Naive thymus-derived CD4-positive, alpha-beta T cell (primary cell): Measurements from ENCODE around the gene AGRN. TPM values are rescaled to one million over a fixed set of nuclear protein-coding genes. Genes with fewer than 3 reads are reported as not detected.

Source experiments
- ATAC-seq: fragments of 150-1000 bp; cut with Tn5 transposase; 2 replicates; pipeline ENCODE4 v1.10.0; 2021; ENCODE audit warnings: mild to moderate bottlenecking, moderate library complexity
- CTCF ChIA-PET: fragments of 350-600 bp; sonication (Branson Sonifier 250); formaldehyde crosslinking; loops from one replicate; lab custom pipeline; 2021; ENCODE audit warnings: antibody characterized with exemption; lab: Charles Lee
- POLR2A ChIA-PET: fragments of 350-600 bp; sonication (Branson Sonifier 250); formaldehyde crosslinking; loops from one replicate; lab custom pipeline; 2021; ENCODE audit warnings: antibody characterized with exemption, inconsistent platforms; lab: Charles Lee
- DNase-seq, 9 donors: peaks; one replicate each; pipeline versions ENCODE4 v3.0.0 to v3.0.0-alpha.2; 2020 to 2022; ENCODE audit warnings: mixed read lengths in 1 of 9
- H3K27ac ChIP-seq: one replicate; pipeline ENCODE4 v1.7.0; 2013; ENCODE audit warnings: mild to moderate bottlenecking, low read depth, low read length, moderate library complexity
- H3K27me3 ChIP-seq, 2 donors: one replicate each; pipeline ENCODE4 v1.7.0; 2013; ENCODE audit warnings: low read length in 2 of 2, mild to moderate bottlenecking in 2 of 2, moderate library complexity in 2 of 2; ENCODE audit not compliant: control insufficient read depth in 2 of 2, insufficient read depth in 2 of 2
- H3K36me3 ChIP-seq, 3 experiments: 1 replicate in 2 of 3; 2 replicates in 1 of 3; pipeline ENCODE4 v1.7.0; 2013; ENCODE audit warnings: low read length in 3 of 3, mild to moderate bottlenecking in 3 of 3, moderate library complexity in 1 of 3; ENCODE audit not compliant: insufficient read depth in 3 of 3, control insufficient read depth in 2 of 3
- H3K4me1 ChIP-seq, 2 donors: one replicate each; pipeline ENCODE4 v1.7.0; 2013; ENCODE audit warnings: low read length in 2 of 2, mild to moderate bottlenecking in 2 of 2, moderate library complexity in 1 of 2; ENCODE audit not compliant: control insufficient read depth in 2 of 2, insufficient read depth in 2 of 2
- H3K4me3 ChIP-seq: 2 replicates; pipeline ENCODE4 v1.7.0; 2013; ENCODE audit warnings: mild to moderate bottlenecking, low read length
- H3K9me3 ChIP-seq, 3 experiments: 1 replicate in 2 of 3; 2 replicates in 1 of 3; pipeline ENCODE4 v1.7.0; 2013; ENCODE audit warnings: low read length in 3 of 3; ENCODE audit not compliant: control insufficient read depth in 2 of 3
- H3K27ac Mint-ChIP-seq, 9 donors: one replicate each; pipeline ENCODE4 v1.8.0; 2020 to 2022; ENCODE audit warnings: mixed read lengths in 9 of 9, mild to moderate bottlenecking in 8 of 9, moderate library complexity in 5 of 9, inconsistent platforms in 2 of 9
- H3K27me3 Mint-ChIP-seq, 5 donors: one replicate each; pipeline ENCODE4 v1.8.0; 2021 to 2022; ENCODE audit warnings: mixed read lengths in 5 of 5, mild to moderate bottlenecking in 1 of 5
- H3K36me3 Mint-ChIP-seq, 5 donors: one replicate each; pipeline ENCODE4 v1.8.0; 2020 to 2022; ENCODE audit warnings: mixed read lengths in 5 of 5, mild to moderate bottlenecking in 3 of 5, inconsistent platforms in 1 of 5
- H3K4me1 Mint-ChIP-seq, 7 donors: one replicate each; pipeline ENCODE4 v1.8.0; 2020 to 2022; ENCODE audit warnings: mixed read lengths in 7 of 7, mild to moderate bottlenecking in 3 of 7, inconsistent platforms in 1 of 7
- H3K4me3 Mint-ChIP-seq, 10 donors: one replicate each; pipeline ENCODE4 v1.8.0; 2020 to 2022; ENCODE audit warnings: mild to moderate bottlenecking in 10 of 10, mixed read lengths in 10 of 10, moderate library complexity in 6 of 10, inconsistent platforms in 2 of 10
- H3K9me3 Mint-ChIP-seq, 11 donors: one replicate each; pipeline ENCODE4 v1.8.0; 2020 to 2022; ENCODE audit warnings: mixed read lengths in 11 of 11, mild to moderate bottlenecking in 4 of 11, inconsistent platforms in 1 of 11, moderate library complexity in 1 of 11
- intact Hi-C, 2 donors: fragments of 100-400 bp; cut with micrococcal nuclease; formaldehyde crosslinking; loops; one replicate each; pipeline ENCODE4 v1.15.1; 2023
- polyA plus RNA-seq, 2 donors: library from polyadenylated mRNA; unstranded; fragments of 300-500 nt; fragmentation: Illumina TruSeq; gene quantifications; one replicate each; pipeline ENCODE4 v1.2.3, GENCODE V29; 2021
- total RNA-seq, 6 experiments: library from RNA in 5 of 6; stranded (reverse) in 5 of 6; gene quantifications; 1 replicate in 5 of 6; 2 replicates in 1 of 6; pipeline ENCODE4 v1.2.3 and lab custom pipeline; 2021 to 2026

AGRN gene
- total and polyA plus RNA-seq, 7 experiments from 2014 or later, result 0.19 to 10.9 (median 2.7) TPM

DNA sequence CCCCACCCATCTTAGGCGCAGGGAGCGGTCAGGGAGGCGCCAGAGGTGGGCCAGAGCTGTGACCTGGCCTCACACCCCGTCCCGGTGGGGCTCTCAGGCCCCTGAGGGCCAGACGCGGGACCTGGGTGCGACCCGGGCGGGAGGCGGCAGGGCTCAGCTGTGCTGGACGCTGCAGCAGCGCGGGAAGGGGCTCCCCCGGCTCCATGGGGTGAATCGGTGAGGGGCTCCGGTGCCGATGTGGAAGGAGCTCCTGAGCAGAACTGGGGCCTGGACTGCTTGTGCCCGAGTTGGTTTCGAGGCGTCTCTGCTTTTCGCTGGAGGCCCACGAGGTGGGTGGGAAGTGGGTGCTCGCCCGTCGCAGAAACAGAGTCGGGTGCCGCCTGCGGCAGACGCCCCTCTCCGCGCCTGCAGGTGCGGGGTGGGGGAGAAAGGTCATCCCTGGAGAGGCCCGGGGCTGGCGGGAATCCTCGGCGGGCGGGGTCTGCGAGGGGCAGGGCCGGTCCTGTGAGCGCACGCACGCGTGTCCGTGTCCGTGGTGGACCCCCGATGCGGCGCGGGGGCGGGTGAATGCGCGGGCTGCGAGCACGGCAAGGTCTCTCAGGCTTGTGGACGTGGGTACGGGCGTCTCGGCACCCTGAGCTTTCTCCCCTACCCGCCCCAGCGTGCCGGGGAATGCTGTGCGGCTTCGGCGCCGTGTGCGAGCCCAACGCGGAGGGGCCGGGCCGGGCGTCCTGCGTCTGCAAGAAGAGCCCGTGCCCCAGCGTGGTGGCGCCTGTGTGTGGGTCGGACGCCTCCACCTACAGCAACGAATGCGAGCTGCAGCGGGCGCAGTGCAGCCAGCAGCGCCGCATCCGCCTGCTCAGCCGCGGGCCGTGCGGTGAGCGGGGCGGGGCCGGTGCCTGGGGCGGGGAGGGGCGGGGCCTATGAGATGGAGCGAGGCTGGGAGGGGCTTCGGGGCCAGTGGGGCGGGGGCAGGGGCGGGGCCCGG, 20.4 kb downstream of the AGRN start:
- no peaks in the 10 kb centered on the region for H3K36me3 ChIP-seq
- H3K27ac ChIP-seq, result peak overlapping the region; percentile 35
- ChIA-PET POLR2A (interaction anchor here (1.1 to 1.6 kb wide), 4 partner anchors 21 to 64 kb away, joined by 3 to 4 read pairs (median 4); no protein-coding TSS in a partner anchor), CTCF (interaction anchor here (0.8 kb wide), 1 partner anchor 19 kb away, joined by 5 read pairs; no protein-coding TSS in a partner anchor)
- ATAC-seq, result peak; percentile 93
- peak overlapping the region; percentile 52 for H3K4me3 ChIP-seq
- H3K9me3 ChIP-seq, result no peaks in the 10 kb centered on the region
- intact Hi-C loops, result loop anchor here (1.0 to 2.0 kb wide), 6 partner anchors 19 to 77 kb away; partner anchors contain the start of genes C1orf159 (in 2 of the 2) and AGRN (in 1 of the 2)
- Mint-ChIP-seq H3K9me3 (peaks cover 0 to 6% (median 0%) of the 10 kb centered on the region in 11 donors), H3K27ac (peak overlapping the region in 7 of 9 donors; percentile 25 to 56 (median 41)), H3K4me1 (peaks cover 5 to 18% (median 15%) of the 10 kb centered on the region in 7 donors), H3K36me3 (peaks cover 0 to 5% (median 0%) of the 10 kb centered on the region in 5 donors), H3K27me3 (peaks cover 3 to 27% (median 5%) of the 10 kb centered on the region in 5 donors), H3K4me3 (peak overlapping the region; percentile 71 to 86 (median 80))
- no peaks in the 10 kb centered on the region for H3K27me3 ChIP-seq
- H3K4me1 ChIP-seq, result peaks cover 6 to 14% of the 10 kb centered on the region in 2 donors
- DNase-seq, result peak; percentile 69 to 84 (median 81)

- no peaks in the 10 kb centered on the region for H3K36me3 ChIP-seq
- peaks cover 0 to 5% (median 0%) of the 10 kb centered on the region in 5 donors for H3K36me3 Mint-ChIP-seq
- ATAC-seq (no peak), DNase-seq (peak in 1 of 9 donors; percentile 30)
- peaks cover under 1 to 19% (median 2%) of the 10 kb centered on the region in 5 donors for H3K27me3 Mint-ChIP-seq
- ChIA-PET POLR2A (interaction anchor here (1.2 to 1.6 kb wide), 3 partner anchors 22 to 30 kb away, joined by 3 to 4 read pairs (median 4); no protein-coding TSS in a partner anchor), CTCF (no interaction called here)
- no peak overlapping the region for H3K27ac Mint-ChIP-seq
- H3K4me1 Mint-ChIP-seq, result peaks cover 5 to 18% (median 15%) of the 10 kb centered on the region in 7 donors
- no peaks in the 10 kb centered on the region for H3K9me3 ChIP-seq
- no peak overlapping the region for H3K4me3 ChIP-seq
- H3K4me3 Mint-ChIP-seq, result peak overlapping the region in 1 of 10 donors; percentile 68
- peaks cover 0 to 6% (median 0%) of the 10 kb centered on the region in 11 donors for H3K9me3 Mint-ChIP-seq
- peaks cover 6 to 14% of the 10 kb centered on the region in 2 donors for H3K4me1 ChIP-seq
- H3K27ac ChIP-seq, result no peak overlapping the region
- no peaks in the 10 kb centered on the region for H3K27me3 ChIP-seq
- intact Hi-C loops, result loop anchor here in 1 of 2 donors (2.0 kb wide), 2 partner anchors 20 to 76 kb away; partner anchors contain the start of genes AGRN and C1orf159
Observed at GRCh38 chr1:1041092-1041523, 21.2 kb downstream of the AGRN start.

- peaks cover 5 to 18% (median 15%) of the 10 kb centered on the region in 7 donors for H3K4me1 Mint-ChIP-seq
- Histone ChIP-seq H3K36me3 (no peaks in the 10 kb centered on the region), H3K9me3 (no peaks in the 10 kb centered on the region), H3K4me1 (peaks cover 6 to 14% of the 10 kb centered on the region in 2 donors), H3K27me3 (no peaks in the 10 kb centered on the region), H3K27ac (no peak overlapping the region), H3K4me3 (no peak overlapping the region)
- POLR2A ChIA-PET, result no interaction called here
- CTCF ChIA-PET, result no interaction called here
- DNase-seq (no peak), ATAC-seq (no peak)
- intact Hi-C loops, result loop anchor here in 1 of 2 donors (2.0 kb wide), 2 partner anchors 21 to 75 kb away; partner anchors contain the start of genes AGRN and C1orf159
- H3K36me3 Mint-ChIP-seq, result peaks cover 0 to 5% (median 0%) of the 10 kb centered on the region in 5 donors
- no peak overlapping the region for H3K27ac Mint-ChIP-seq
- H3K4me3 Mint-ChIP-seq, result peak overlapping the region in 3 of 10 donors; percentile 12 to 68 (median 21)
- peaks cover 0 to 19% (median 0%) of the 10 kb centered on the region in 5 donors for H3K27me3 Mint-ChIP-seq
- peaks cover 0 to 6% (median 0%) of the 10 kb centered on the region in 11 donors for H3K9me3 Mint-ChIP-seq
Observed at GRCh38 chr1:1041873-1042272, 22.0 kb downstream of the AGRN start.

DNA sequence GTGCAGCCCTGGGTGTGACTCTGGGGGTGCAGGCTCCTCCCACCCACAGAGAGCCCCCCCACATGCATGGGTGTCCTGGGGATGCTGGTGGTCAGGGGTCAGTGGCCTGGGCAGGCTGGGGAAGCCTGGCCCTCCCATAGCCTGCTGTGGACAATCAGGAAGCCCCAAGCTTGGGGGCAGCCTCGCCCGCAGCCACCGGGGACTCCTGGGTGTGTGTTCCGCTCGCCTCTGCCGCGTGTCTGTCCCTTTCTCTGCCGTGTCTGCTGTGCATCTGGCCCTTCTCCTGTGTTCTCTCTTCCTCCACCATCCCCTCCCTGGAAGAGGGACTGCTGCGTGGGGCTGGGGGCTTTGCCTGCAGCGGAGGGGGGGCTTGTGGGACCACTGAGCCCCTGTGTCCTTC, 22.9 kb downstream of the AGRN start:
- intact Hi-C loops, result no loop called here
- no peak for DNase-seq

GRCh38 chr1:1043411-1043810, 23.5 kb downstream of the AGRN start:
- ATAC-seq (no peak), DNase-seq (no peak)
- Mint-ChIP-seq H3K36me3 (peaks cover 0 to 5% (median 0%) of the 10 kb centered on the region in 5 donors), H3K4me1 (peaks cover 4 to 17% (median 13%) of the 10 kb centered on the region in 7 donors), H3K27ac (peak overlapping the region in 1 of 9 donors; percentile 25), H3K4me3 (no peak overlapping the region), H3K27me3 (peaks cover 0 to 14% (median 0%) of the 10 kb centered on the region in 5 donors), H3K9me3 (peaks cover 0 to 6% (median 0%) of the 10 kb centered on the region in 11 donors)
- H3K27me3 ChIP-seq, result no peaks in the 10 kb centered on the region
- H3K9me3 ChIP-seq, result no peaks in the 10 kb centered on the region
- no peak overlapping the region for H3K4me3 ChIP-seq
- H3K4me1 ChIP-seq, result peaks cover 6 to 14% of the 10 kb centered on the region in 2 donors
- no peaks in the 10 kb centered on the region for H3K36me3 ChIP-seq
- intact Hi-C loops, result no loop called here
- no peak overlapping the region for H3K27ac ChIP-seq
- ChIA-PET POLR2A (no interaction called here), CTCF (no interaction called here)

More for the DNA sequence above, 22.9 kb downstream of the AGRN start:
- no peaks in the 10 kb centered on the region for H3K27me3 ChIP-seq
- no peak overlapping the region for H3K27ac ChIP-seq
- CTCF ChIA-PET, result no interaction called here
- Mint-ChIP-seq H3K36me3 (peaks cover 0 to 5% (median 0%) of the 10 kb centered on the region in 5 donors), H3K4me1 (peaks cover 5 to 18% (median 15%) of the 10 kb centered on the region in 7 donors), H3K27ac (peak overlapping the region in 2 of 9 donors; percentile 38 to 56), H3K9me3 (peaks cover 0 to 6% (median 0%) of the 10 kb centered on the region in 11 donors), H3K4me3 (peak overlapping the region in 3 of 10 donors; percentile 25 to 48 (median 35)), H3K27me3 (peaks cover 0 to 17% (median 0%) of the 10 kb centered on the region in 5 donors)
- ATAC-seq, result no peak
- POLR2A ChIA-PET, result no interaction called here
- no peaks in the 10 kb centered on the region for H3K36me3 ChIP-seq
- no peaks in the 10 kb centered on the region for H3K9me3 ChIP-seq
- H3K4me1 ChIP-seq, result peaks cover 6 to 14% of the 10 kb centered on the region in 2 donors
- no peak overlapping the region for H3K4me3 ChIP-seq

GRCh38 chr1:1043921-1044320, 24.0 kb downstream of the AGRN start:
- H3K4me1 ChIP-seq, result peaks cover 6 to 14% of the 10 kb centered on the region in 2 donors
- ATAC-seq (no peak), DNase-seq (no peak)
- H3K4me3 ChIP-seq, result no peak overlapping the region
- no peak overlapping the region for H3K27ac ChIP-seq
- no peaks in the 10 kb centered on the region for H3K36me3 ChIP-seq
- Mint-ChIP-seq H3K9me3 (peaks cover 0 to 6% (median 0%) of the 10 kb centered on the region in 11 donors), H3K36me3 (peaks cover 0 to 2% (median 0%) of the 10 kb centered on the region in 5 donors), H3K27ac (no peak overlapping the region), H3K4me1 (peaks cover 0 to 12% (median 8%) of the 10 kb centered on the region in 7 donors), H3K27me3 (peaks cover 0 to 9% (median 0%) of the 10 kb centered on the region in 5 donors), H3K4me3 (no peak overlapping the region)
- H3K27me3 ChIP-seq, result no peaks in the 10 kb centered on the region
- H3K9me3 ChIP-seq, result no peaks in the 10 kb centered on the region
- ChIA-PET CTCF (no interaction called here), POLR2A (no interaction called here)
- intact Hi-C loops, result no loop called here
